HG02588 (cell line): ENCODE results near the gene EPM2AIP1.
"Not testable (repeated sequence)": the region's sequence is repeated elsewhere in the genome, so short reads cannot be mapped to it uniquely, and the experiment has no call there.

Experiments
- ATAC-seq: cut with Tn5 transposase; IDR thresholded peaks from one replicate; pipeline ENCODE4 v1.9.1; 2021; ENCODE audit warnings: mild to moderate bottlenecking, moderate library complexity; ENCODE audit not compliant: unreplicated experiment

Gene EPM2AIP1

GRCh38 chr3:36992806-36993325 lies at the start of gene EPM2AIP1:
EPM2AIP1 (minus strand) TSS chr3:36993131; CDS start chr3:36993077, 54 bp downstream.
- peak; percentile 82 for ATAC-seq

GRCh38 chr3:37042712-37043111 lies 49.8 kb upstream of the EPM2AIP1 start:
- not testable (repeated sequence) for ATAC-seq

DNA sequence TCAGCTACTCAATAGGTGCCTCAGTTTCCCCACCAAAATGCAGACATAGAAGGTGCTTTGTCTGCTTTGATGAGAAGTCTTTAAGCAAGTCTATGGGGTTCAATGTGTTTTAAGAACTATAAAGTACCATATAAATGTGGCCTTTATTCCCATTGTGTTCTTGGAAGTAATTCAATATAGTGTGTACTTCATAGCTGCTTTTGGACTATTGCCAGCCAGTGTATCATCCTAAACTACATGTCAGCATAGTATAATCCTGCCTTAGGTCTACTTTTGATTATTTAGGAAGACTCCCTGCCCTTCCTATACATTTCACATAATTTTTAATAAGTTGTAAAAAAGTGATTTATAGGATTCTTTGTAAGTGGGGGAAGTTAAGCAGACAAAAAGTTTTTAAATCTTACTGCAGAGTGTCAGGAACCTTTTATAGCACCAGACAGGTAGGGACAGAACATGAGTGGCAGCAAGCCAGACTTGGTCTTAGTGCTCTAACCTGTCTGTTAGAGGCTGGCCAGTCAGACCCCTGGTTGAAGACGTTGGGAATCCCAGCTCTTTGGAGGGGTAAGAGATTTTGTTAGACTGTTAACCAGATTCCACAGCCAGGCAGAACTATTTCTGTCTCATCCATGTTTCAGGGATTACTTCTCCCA lies 48.7 kb upstream of the EPM2AIP1 start:
- ATAC-seq, result no peak

GRCh38 chr3:37040231-37040630 lies 47.3 kb upstream of the EPM2AIP1 start:
- no peak for ATAC-seq

- no peak for ATAC-seq
These were observed 46.4 kb upstream of the EPM2AIP1 start for GRCh38 chr3:37039161-37039846.

DNA sequence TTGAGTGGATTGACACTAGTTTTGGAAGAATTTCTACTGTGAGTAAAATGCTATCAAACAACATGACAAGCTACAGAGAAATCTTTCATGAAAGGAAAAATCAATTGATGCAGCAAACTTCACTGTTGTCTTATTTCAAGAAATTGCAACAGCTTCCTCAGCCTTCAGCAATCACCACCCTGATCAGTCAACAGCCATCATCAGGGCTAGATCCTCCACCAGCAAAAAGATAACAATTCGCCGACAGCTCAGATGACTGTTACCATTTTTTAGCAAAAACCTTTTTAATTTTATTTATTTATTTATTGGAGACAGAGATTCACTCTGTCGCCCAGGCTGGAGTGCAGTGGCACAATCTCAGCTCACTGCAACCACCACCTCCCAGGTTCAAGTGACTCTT lies 44.4 kb upstream of the EPM2AIP1 start:
- ATAC-seq, result no peak

DNA sequence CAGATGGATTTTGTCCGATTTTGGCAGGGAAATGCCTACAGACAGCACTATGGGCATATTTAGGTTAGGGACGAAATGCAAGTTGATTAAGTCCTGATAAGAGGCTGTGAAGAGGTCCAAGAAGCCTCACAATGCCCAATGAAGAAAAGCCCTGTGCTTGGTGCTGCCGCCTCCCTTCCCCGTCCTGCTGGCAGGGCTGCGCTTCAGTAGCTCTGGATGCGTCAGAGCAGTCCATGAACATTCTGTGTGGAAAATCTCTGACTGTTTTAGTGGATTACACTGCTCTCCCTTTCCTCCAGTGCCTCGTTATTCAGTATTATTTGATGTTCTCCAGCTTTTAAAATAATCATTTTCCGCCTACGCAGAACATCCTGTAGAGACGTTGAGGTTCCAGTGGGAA lies 40.0 kb upstream of the EPM2AIP1 start:
- ATAC-seq, result no peak

GRCh38 chr3:37031096-37031682 lies 38.3 kb upstream of the EPM2AIP1 start:
- ATAC-seq, result no peak

GRCh38 chr3:37030588-37030987 lies 37.7 kb upstream of the EPM2AIP1 start:
- ATAC-seq, result no peak

GRCh38 chr3:37029516-37030163 lies 36.7 kb upstream of the EPM2AIP1 start:
- ATAC-seq, result no peak

DNA sequence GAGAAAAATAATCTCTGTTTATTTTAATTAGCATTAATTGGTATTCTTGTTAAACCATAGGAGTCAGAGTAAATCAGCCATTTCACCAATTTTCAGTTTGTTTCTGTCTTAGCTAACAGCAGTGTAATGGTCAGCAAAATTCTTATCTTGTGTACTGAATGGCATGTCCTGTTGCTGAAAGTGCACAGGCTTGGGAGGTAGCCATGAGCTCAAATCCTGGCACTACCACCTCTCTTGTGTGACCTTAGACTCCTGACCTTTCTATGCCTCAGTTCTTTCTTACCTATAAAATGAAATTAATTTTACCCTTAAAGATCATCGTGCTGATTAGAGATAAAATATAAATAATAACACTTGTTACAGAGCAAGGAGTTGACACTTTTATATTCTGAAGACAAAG lies 36.2 kb upstream of the EPM2AIP1 start:
- ATAC-seq, result no peak

DNA sequence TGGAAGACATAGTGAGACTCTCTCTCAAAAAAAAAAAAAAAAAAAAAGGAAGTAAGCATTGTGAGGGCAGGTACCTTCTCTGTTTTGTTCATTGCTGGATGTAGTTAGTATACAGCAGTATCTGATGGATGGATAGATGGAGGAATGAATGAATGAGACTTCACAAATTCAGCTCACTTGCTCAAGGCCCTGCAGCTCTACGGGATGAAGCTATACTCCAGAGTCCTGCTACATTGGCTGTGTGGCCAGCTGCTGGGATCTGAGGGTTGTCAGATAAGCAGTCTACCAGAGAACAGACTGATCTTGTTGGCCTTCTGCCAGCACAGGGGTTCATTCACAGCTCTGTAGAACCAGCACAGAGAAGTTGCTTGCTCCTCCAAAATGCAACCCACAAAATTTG lies 35.4 kb upstream of the EPM2AIP1 start:
- ATAC-seq, result no peak

GRCh38 chr3:37026851-37027250 lies 33.9 kb upstream of the EPM2AIP1 start:
- ATAC-seq, result no peak

GRCh38 chr3:37025561-37026335 lies 32.8 kb upstream of the EPM2AIP1 start:
- ATAC-seq, result no peak

DNA sequence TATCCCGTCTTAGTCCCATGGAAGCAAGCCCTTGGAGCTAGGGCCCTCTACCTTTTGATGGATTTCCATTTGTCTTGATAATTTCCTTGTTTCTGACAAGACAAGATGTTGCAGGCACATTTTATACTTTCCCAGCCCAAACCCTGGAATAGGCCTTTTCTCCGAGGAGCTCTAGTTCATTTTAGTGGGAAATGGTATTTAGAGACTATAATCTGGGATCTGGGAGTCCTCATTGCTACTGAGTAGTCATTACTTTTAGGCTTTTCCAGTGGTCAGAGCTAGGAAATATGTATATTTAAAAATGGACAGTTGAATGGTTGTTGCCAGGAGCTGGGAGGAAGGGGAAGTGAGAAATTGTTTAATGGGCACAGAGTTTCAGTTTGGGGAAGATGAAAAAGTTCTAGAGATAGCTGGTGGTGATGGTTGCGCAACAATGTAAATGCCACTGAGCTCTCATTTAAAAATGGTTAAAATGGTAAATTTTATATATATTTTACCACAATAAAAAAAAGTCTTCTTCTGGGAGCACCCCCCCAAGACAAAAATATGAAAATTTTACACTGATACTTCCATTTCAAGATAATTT lies 32.0 kb upstream of the EPM2AIP1 start:
- ATAC-seq, result peak; percentile 66

- no peak for ATAC-seq
These were observed 31.2 kb upstream of the EPM2AIP1 start for GRCh38 chr3:37024092-37024491.

DNA sequence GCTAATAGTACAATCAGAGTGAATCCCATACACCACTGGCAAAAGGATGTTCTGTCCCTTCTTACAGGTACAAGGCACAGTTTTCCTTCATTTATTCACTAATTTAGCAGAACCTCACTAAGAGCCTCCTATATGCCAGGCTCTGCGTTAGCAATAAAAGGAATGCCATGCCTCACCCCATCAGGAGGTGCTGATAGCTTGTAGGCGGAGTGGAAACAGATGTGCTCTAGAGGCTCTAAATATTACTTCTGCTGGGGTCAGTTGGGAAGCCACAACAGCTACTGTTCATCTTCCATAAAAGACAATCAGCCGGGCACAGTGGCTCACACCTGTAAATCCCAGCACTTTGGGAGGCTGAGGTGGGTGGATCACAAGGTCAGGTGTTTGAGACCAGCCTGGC lies 24.8 kb upstream of the EPM2AIP1 start:
- ATAC-seq, result no peak

DNA sequence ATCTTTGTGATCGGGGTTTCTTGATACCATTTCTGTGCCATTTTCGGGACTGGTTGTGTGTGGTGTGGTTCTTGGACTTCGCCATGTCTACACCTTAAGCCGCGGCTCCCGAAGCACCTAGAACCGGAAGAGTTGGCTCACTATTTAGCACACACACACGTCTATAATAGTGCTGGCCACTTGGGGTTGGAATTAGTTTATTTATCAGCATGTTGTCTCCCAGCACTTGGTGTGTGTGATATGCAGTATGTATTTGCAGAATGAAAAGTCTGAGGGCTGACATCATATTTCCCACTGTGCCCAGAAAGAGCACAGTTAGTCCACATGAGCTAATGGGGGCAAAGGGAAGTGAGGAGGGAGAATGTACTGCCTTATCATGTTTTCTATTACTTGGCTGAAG lies 24.0 kb upstream of the EPM2AIP1 start:
- no peak for ATAC-seq

DNA sequence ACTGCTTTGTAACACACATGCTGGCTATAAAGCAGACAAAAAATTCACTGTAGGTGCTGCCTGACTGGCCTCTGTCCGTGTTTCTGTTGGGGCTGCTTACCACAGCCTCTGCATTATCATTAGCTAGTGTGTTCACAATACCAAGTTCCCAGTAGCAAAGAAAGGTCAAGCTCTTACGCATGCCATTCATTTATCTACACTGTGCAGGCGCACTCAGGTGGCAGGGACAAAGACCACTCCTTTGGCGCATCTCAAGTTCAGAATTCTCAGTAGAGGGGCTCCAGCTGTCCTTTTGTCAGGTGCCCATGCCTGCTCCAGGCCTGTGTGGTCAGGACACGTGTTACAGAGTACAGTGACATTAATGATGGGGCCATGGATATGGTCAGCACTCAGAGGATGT lies 22.7 kb upstream of the EPM2AIP1 start:
- ATAC-seq, result no peak

- no peak for ATAC-seq
These were observed 21.7 kb upstream of the EPM2AIP1 start for GRCh38 chr3:37014620-37015019.
